RWPE2 (cell line): ENCODE data around the gene THBS1.

Experiments used
- ATAC-seq: fragments of 200-7000 bp; cut with Tn5 transposase; 3 replicates; pipeline ENCODE4 v1.9.1; 2021; ENCODE audit warnings: low read depth
- DNase-seq: peaks from one replicate; pipeline ENCODE4 v3.0.0-alpha.2; 2020; ENCODE audit warnings: low spot score
- H3K27ac ChIP-seq: fragments of 450-650 bp; 2 replicates; pipeline ENCODE4 v1.5.1; 2017; ENCODE audit warnings: mild to moderate bottlenecking; ENCODE audit not compliant: poor library complexity, severe bottlenecking
- H3K27me3 ChIP-seq: fragments of 250-450 bp; sonication (Bioruptor Pico); 2 replicates; pipeline ENCODE4 v1.5.1; 2021; ENCODE audit warnings: mild to moderate bottlenecking, moderate library complexity; ENCODE audit not compliant: insufficient read depth, poor library complexity, severe bottlenecking
- H3K36me3 ChIP-seq: fragments of 250-450 bp; sonication (Bioruptor Pico); 2 replicates; pipeline ENCODE4 v1.5.1; 2020; ENCODE audit warnings: low read depth, mild to moderate bottlenecking, moderate library complexity
- H3K4me1 ChIP-seq: fragments of 250-450 bp; sonication (Bioruptor Pico); 2 replicates; pipeline ENCODE4 v1.5.1; 2021; ENCODE audit warnings: mild to moderate bottlenecking, moderate library complexity; ENCODE audit not compliant: insufficient read depth, poor library complexity, severe bottlenecking
- H3K4me3 ChIP-seq: fragments of 250-450 bp; sonication (Bioruptor Pico); 2 replicates; pipeline ENCODE4 v1.5.1; 2021; ENCODE audit warnings: mild to moderate bottlenecking, moderate library complexity; ENCODE audit not compliant: severe bottlenecking
- H3K9me3 ChIP-seq: fragments of 250-450 bp; sonication (Bioruptor Pico); 2 replicates; pipeline ENCODE4 v1.5.1; 2021; ENCODE audit warnings: mild to moderate bottlenecking, moderate library complexity; ENCODE audit not compliant: severe bottlenecking
- TF ChIP-seq, protein P1 (sequence below): fragments of 450-650 bp; IDR thresholded peaks from one replicate; pipeline ENCODE4 v1.5.1; 2017; ENCODE audit warnings: mild to moderate bottlenecking, moderate library complexity; ENCODE audit not compliant: poor library complexity, severe bottlenecking

Gene THBS1

DNA sequence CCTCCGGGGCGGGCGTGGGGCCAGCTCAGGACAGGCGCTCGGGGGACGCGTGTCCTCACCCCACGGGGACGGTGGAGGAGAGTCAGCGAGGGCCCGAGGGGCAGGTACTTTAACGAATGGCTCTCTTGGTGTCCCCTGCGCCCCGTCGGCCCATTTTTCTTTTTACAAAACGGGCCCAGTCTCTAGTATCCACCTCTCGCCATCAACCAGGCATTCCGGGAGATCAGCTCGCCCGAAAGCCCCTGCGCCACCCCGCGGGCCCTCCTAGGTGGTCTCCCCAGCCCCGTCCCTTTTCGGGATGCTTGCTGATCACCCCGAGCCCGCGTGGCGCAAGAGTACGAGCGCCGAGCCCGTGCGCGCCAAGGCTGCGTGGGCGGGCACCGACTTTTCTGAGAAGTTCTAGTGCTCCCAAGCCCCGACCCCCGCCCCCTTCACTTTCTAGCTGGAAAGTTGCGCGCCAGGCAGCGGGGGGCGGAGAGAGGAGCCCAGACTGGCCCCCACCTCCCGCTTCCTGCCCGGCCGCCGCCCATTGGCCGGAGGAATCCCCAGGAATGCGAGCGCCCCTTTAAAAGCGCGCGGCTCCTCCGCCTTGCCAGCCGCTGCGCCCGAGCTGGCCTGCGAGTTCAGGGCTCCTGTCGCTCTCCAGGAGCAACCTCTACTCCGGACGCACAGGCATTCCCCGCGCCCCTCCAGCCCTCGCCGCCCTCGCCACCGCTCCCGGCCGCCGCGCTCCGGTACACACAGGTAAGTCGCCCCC lies at the start of gene THBS1:
TSS of gene THBS1 (plus strand) at position 595 of the 757 bp plus-strand sequence. CDS start 779 bp downstream, outside the sequence.
- peak within 1 kb of the TSS; percentile 68 for H3K4me3 ChIP-seq
- H3K4me1 ChIP-seq = peaks cover 20% of the 10 kb centered on the region
- TF ChIP-seq, protein P1, sequence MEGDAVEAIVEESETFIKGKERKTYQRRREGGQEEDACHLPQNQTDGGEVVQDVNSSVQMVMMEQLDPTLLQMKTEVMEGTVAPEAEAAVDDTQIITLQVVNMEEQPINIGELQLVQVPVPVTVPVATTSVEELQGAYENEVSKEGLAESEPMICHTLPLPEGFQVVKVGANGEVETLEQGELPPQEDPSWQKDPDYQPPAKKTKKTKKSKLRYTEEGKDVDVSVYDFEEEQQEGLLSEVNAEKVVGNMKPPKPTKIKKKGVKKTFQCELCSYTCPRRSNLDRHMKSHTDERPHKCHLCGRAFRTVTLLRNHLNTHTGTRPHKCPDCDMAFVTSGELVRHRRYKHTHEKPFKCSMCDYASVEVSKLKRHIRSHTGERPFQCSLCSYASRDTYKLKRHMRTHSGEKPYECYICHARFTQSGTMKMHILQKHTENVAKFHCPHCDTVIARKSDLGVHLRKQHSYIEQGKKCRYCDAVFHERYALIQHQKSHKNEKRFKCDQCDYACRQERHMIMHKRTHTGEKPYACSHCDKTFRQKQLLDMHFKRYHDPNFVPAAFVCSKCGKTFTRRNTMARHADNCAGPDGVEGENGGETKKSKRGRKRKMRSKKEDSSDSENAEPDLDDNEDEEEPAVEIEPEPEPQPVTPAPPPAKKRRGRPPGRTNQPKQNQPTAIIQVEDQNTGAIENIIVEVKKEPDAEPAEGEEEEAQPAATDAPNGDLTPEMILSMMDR = peak; percentile 96
- H3K27me3 ChIP-seq = no peaks in the 10 kb centered on the region
- ATAC-seq (peak; percentile 46), DNase-seq (peak; percentile 99)
- H3K9me3 ChIP-seq = no peaks in the 10 kb centered on the region
- H3K36me3 ChIP-seq = peaks cover 47% of the 10 kb centered on the region
- peak within 1 kb of the TSS; percentile 95 for H3K27ac ChIP-seq

DNA sequence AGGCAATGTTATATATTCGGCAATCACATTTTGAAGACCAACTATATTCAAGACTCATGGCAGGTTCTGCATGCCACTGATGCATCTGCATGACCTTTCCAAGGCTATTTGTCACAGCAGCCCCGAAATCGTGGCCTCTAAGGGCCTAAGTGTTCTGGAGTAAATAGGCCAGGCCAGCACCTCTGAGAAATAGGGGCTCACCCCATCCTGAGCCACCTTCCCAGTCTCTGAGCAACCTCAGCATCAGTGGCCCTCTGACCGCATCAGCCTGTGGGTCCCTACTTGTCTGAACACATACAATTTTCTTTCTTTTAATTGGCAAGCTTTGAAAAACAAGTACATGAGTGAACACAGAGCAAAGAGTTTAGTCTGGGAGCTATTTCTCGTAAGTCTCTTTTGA lies 45.9 kb upstream of the THBS1 start:
- Histone ChIP-seq H3K4me1 (no peaks in the 10 kb centered on the region), H3K36me3 (no peaks in the 10 kb centered on the region), H3K9me3 (no peaks in the 10 kb centered on the region), H3K27ac (no peak overlapping the region), H3K4me3 (no peak overlapping the region), H3K27me3 (no peaks in the 10 kb centered on the region)
- DNase-seq (no peak), ATAC-seq (no peak)
- TF ChIP-seq, protein P1 = no peak

DNA sequence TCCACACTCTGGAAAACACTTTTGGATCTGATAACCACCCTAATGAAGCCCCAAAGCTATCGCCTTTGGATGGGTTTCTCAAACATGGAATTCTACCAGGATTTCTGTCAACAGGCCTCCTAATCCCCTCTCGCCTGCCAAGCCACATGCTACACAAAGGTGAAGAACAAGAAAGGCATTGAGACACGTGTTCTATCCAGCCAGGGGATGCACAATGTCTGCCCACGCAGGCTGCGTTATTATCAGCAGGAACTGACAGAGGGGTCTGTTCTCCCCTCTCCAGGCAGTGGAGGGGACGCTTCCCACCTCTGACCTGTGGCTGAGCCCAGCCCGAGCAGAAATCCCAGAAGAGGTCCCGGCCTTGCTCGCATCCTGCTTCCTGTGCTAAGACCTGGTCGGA lies 45.4 kb upstream of the THBS1 start:
- DNase-seq (no peak), ATAC-seq (no peak)
- TF ChIP-seq, protein P1 = no peak
- Histone ChIP-seq H3K4me3 (no peak overlapping the region), H3K27ac (no peak overlapping the region), H3K4me1 (no peaks in the 10 kb centered on the region), H3K36me3 (no peaks in the 10 kb centered on the region), H3K27me3 (no peaks in the 10 kb centered on the region), H3K9me3 (no peaks in the 10 kb centered on the region)

DNA sequence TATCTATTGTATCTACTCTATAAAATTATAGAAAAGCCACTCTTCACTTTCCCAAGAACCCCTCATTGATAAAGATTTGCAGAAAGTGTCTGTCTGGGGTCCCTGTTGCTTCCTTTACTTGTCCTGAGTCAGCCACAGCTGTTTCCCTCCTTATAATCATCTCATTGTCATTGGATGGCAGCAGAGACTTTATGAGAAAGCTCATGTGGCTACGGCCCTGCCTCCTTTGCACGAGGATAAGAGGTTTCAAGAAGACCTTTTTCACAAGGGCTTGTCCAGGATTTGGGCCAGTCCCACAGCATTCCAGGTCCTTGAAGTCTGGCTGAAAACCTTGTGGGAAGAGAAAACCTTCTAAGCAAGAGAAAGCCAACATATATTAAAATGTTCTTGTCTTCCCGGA lies 41.9 kb upstream of the THBS1 start:
- ATAC-seq = no peak
- TF ChIP-seq, protein P1 = no peak

DNA sequence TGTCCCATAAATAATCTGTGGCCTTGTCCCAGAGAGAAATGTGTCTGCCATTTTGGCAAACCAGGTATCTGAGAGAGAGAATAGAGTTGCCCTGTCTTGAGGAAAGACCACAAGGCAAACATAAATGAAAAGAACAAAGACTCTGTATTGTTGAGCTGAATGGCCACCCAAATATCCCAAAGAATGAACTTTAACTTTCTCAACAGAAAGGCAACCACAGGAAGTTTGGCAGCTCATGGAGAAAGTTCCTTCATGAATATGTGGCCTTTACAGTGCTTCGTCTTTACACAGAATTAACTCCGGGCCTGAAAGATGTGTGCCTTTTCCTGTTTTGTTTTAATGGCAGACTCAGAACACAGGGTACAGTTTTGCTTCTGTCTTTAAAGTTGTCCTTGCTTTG lies 41.4 kb upstream of the THBS1 start:
- H3K36me3 ChIP-seq = no peaks in the 10 kb centered on the region
- H3K4me3 ChIP-seq = no peak overlapping the region
- TF ChIP-seq, protein P1 = no peak
- no peaks in the 10 kb centered on the region for H3K4me1 ChIP-seq
- DNase-seq (no peak), ATAC-seq (no peak)
- no peaks in the 10 kb centered on the region for H3K9me3 ChIP-seq
- no peak overlapping the region for H3K27ac ChIP-seq
- no peaks in the 10 kb centered on the region for H3K27me3 ChIP-seq

More for the DNA sequence above, 41.9 kb upstream of the THBS1 start:
- no peaks in the 10 kb centered on the region for H3K36me3 ChIP-seq
- no peak overlapping the region for H3K27ac ChIP-seq
- H3K9me3 ChIP-seq = no peaks in the 10 kb centered on the region
- DNase-seq = no peak
- no peaks in the 10 kb centered on the region for H3K4me1 ChIP-seq
- H3K4me3 ChIP-seq = no peak overlapping the region
- no peaks in the 10 kb centered on the region for H3K27me3 ChIP-seq
